Measurements from ENCODE around the gene ARHGAP9.

ARHGAP9 gene

GRCh38 chr12:57487055-57487596 is 7.5 kb upstream of the ARHGAP9 start (continued):
- TF ChIP-seq ZNF37A (tag by site-specific recombination; IDR thresholded peaks at IDR 0.05) (no peak), ZNF223 (tag by site-specific recombination; IDR thresholded peaks at IDR 0.05) (no peak), ZNF398 (tag by site-specific recombination; IDR thresholded peaks at IDR 0.05) (no peak), ZFP69B (tag by site-specific recombination; IDR thresholded peaks at IDR 0.05) (no peak)

GRCh38 chr12:57485695-57486094 is 6.0 kb upstream of the ARHGAP9 start:
- ChIA-PET POLR2A (no interaction called here), CTCF (interaction anchor here (0.6 to 1.3 kb wide), 3 partner anchors 26 to 361 kb away, joined by 3 to 8 read pairs (median 4); partner anchors contain the start of gene GLI1)
- no peaks in the 10 kb centered on the region for H3K9me3 ChIP-seq (ENCODE audit: control insufficient read depth, insufficient read depth, low read depth, low read length)

More at GRCh38 chr12:57485695-57486094, 6.0 kb upstream of the ARHGAP9 start:
- Histone ChIP-seq H3K4me1 (ENCODE audit: control insufficient read depth, insufficient read depth, low read length) (no peaks in the 10 kb centered on the region), H3K27ac (ENCODE audit: extremely low read depth, low read depth, low read length) (no peak overlapping the region), H3K4me3 (ENCODE audit: low read depth, low read length) (no peak overlapping the region), H3K36me3 (ENCODE audit: control insufficient read depth in 2 of 2, insufficient read depth in 1 of 2, low read length in 2 of 2) (peaks cover 10 to 18% of the 10 kb centered on the region in 2 experiments)
- no peak for TF ChIP-seq TSHZ1 (tag by site-specific recombination; IDR thresholded peaks at IDR 0.05; ENCODE audit: borderline replicate concordance)
- TF ChIP-seq ZNF24 (tag by site-specific recombination; IDR thresholded peaks at IDR 0.05), result no peak
- TF ChIP-seq ZNF2 (tag by site-specific recombination; IDR thresholded peaks at IDR 0.05), result no peak
- no peak for TF ChIP-seq ZNF501 (tag by site-specific recombination; IDR thresholded peaks at IDR 0.05)
- no peak for TF ChIP-seq CTCF (tag by site-specific recombination; IDR thresholded peaks at IDR 0.05)
- no peak for TF ChIP-seq ZNF335 (tag by site-specific recombination; conservative IDR thresholded peaks at IDR 0.05)
- no peak for TF ChIP-seq ZNF514 (tag by site-specific recombination; IDR thresholded peaks at IDR 0.05)
- no peak for TF ChIP-seq ZNF404 (tag by site-specific recombination; IDR thresholded peaks at IDR 0.05)
- no peak for TF ChIP-seq ZSCAN18 (tag by site-specific recombination; IDR thresholded peaks at IDR 0.05)
- no peak for TF ChIP-seq ZNF701 (tag by site-specific recombination; IDR thresholded peaks at IDR 0.05)
- no peak for TF ChIP-seq ZNF302 (tag by site-specific recombination; IDR thresholded peaks at IDR 0.05; ENCODE audit: low read depth)

Data from HEK293 (cell line).